Germinal center (tissue), 1 donor: ENCODE measurements around the gene ARHGAP42.
A peak's percentile ranks its signal among the peaks of the same experiment; 100 is the strongest.

Experiments used
- DNase-seq: peaks from one replicate; pipeline ENCODE4 v3.0.0; 2012; ENCODE audit warnings: mixed read lengths, low spot score

The ARHGAP42 gene

DNA sequence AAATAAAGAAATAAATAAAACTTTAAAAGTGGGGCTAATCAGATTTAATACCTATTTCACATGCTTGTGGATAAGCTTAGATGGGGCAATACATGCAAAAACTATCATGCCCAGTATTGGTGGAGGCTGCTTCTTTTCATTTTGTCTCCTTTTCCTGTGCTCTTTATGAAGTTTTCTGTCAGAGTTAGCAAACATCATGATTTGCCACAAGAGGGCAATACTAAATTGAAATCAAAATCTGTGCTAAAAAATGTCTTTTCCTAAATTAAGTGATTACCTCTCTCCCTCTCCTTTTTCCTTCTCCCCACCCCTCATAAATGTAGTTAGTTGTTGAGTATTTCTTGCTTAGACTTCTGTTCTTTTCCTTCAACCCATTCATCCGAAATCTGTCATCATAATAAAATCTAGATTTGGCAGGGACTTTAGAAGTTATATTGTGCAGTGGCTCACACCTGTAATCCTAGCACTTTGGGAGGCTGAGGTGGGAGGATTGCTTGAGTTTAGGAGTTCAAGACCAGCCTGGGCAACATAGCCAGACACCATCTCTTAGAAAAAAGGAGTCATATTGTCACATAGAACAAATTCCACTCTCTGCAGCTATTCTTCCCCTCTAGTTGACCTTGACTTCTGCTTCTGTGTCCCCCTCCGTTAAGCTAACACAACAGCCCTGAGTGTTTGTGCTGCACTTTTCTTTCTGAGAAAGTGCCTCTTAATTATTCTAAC lies 4.7 kb upstream of the ARHGAP42 start:
- peak; percentile 10 for DNase-seq

DNA sequence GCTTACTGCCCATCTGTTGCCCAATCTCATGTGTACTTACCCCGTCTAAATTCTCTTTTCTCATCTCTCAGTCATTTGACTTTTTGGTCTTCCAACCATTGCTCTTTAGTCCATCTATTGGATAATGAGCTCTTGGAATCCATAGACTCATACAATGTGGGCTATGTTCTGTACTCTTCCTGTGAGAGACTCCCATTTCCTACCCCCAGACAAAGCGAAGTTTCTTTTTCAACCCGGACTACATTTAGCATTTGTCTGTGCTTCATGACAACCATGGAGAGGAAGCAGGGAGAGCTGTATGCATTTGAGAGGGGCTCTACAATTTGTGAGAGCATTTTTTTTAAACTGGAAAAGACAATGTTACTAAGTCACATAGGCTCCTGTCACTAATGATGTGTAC lies 4.0 kb upstream of the ARHGAP42 start:
- no peak for DNase-seq

DNA sequence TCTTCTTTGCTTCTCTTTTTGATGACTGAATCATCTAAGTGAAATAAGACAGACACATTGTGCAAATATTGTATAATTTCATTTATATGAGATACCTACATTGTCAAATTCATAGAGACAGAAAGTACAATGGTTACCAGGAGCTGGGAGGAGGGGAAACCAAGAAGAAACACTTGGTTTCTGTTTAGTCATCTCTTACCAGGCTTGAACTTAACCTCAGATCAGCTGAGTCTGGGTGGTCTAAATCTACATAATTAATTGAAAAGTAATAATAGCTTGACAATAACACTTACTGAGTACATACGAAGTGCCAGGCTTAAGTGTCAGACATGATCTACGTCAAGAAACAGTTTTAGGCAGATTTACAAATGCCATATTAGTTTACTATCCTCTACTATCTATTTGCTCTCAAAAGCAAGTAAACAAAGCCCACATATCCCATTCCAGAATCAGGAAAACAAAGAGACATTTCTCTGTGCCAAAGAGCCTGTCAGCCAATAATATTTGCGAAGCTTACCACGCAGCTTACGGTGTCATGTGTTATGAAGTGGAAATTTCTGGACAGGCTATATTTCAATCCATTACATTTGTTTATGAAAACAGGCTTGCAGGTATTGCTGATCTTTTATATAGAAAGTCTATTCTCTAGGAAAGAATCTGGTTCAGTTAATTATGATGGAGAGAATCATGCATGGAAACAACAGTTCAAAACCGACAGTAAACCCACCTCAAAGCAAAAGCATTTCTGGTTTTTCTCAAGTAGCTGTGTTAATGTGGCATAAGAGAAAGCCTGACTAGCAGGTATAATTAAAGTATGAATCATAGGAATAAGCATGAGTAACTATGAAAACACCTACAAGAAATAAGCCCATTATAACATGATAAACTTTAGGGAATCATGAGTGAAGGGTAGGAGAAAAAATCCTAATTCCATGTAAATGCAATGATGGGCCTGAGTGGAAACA lies 2.7 kb upstream of the ARHGAP42 start:
- DNase-seq: no peak

DNA sequence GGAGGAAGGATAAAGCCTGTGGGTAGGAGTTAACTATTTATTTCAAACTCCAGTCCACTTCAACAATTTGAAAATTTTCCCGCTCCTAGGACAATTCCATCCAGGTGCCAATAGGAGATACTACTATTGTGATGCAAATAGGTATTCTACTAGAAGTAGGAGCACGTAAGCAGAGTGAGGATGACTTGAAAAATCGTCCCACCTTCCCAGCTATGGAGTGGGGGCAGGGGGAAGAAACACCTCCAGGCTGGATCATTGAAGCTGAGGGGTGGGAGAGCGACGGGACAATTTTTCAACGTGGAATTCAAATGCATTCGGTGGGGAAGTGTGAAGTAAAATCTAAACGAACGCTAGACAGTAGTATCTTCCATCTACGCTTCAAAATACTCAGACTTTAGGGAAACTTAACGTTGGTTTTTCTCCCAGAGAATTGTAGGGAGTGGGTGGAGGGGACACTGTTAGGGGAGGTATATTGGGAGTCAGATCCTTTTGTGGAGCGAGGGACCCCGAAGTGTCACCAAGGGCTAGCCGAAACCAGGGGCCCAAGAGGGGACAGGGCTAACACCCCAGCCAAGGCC lies 523 bp upstream of the ARHGAP42 start:
- no peak for DNase-seq

DNA sequence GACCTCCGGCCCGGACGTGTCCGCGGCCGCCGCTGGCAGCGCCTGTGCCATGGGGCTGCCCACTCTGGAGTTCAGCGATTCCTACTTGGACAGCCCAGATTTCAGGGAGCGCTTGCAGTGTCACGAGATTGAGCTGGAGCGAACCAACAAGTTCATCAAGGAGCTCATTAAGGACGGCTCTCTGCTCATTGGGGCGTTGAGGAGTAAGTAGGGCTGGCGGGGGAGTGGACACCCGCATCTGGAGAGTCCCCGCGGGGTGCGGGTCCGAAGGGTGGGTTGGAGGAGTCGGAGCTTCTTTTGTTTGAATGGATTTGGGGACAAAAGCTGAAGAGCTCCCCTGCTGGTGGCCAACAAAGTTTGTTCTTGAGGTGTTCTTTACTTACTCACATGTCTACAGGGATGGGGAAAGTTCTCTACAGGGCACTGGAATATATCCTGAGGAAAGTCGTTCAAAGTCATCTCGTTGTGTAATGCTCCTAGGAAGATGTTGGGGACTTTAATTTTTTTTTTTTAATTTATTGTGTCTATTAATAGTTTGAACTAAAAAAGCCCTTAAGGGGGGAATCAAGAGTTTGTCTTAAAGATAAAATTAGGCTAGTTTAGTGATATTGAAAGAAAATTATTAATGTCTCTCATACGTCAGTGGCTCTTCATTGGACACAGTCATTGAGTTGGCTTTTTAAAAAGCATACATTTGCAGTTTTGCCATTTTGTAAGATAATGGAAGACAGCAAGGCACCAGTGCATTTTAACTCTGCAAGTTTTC lies 725 bp downstream of the ARHGAP42 start:
- peak; percentile 53 for DNase-seq

DNA sequence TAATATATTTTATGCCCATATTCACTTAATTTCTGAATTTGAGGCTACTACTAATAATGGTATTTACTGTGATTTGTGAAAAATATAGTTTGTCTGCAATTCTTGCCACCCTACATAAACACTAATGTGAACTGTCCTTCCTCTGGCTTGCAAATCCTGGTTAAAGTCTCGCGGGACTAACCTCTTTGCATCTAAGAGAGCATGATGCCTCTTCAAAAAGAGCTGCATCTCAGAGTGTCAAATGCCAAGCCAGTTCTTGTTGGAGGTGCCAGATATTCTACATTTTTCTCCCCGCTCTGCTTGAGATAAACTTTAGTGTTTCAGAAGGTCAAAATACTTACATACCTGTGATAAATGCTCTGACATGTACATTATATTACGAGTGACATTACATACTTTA lies 2.1 kb downstream of the ARHGAP42 start:
- DNase-seq: no peak

DNA sequence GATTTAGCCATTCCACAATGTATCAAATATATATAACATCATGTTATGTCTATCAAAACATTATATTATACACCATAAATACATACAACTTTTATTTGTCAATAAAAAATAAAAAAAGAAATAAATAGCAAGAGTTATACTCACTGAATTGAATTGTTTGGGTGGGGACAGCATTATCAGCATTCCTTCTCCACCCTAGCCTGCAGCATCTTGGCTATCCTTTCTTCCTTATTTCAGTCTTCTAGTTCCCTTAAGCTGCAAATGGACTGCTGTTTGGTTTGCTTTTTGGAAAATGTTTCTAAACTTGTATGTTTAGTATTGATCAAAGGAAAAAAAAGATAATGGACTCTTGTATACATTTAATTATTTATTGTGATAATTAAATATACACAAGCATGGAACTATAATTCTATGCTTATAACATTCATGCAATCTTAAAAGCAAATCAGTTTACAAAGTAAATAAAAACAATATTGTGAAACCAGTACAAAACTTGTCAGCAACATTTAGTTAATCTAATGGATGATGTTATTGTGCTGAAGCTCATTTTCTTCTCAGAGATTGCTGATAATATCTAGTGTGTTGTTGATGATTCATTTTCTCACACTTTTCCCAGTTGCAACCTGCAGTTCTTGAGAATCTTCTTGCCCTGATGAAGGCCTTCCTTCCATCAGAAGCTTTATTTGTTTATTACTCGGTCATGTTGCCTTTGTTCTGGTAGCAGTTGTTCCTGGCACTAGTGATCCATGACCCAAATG lies 5.0 kb downstream of the ARHGAP42 start:
- no peak for DNase-seq

DNA sequence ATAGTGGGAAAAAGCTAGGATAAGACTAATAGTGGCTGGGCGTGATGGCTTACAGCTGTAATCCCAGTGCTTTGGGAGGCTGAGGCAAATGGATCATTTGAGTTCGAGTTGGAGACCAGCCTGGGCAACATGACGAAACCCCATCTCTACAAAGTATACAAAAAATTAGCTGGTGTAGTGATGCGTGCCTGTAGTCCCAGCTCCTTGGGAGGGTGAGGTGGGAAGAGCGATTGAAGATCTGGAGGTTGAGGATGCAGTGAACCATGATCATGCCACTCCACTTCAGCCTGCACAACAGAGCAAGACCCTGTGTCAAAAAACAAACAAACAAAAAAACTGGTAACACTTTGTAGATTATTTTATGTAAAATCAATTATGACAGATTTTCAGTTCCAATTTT lies 8.8 kb downstream of the ARHGAP42 start:
- DNase-seq: no peak

DNA sequence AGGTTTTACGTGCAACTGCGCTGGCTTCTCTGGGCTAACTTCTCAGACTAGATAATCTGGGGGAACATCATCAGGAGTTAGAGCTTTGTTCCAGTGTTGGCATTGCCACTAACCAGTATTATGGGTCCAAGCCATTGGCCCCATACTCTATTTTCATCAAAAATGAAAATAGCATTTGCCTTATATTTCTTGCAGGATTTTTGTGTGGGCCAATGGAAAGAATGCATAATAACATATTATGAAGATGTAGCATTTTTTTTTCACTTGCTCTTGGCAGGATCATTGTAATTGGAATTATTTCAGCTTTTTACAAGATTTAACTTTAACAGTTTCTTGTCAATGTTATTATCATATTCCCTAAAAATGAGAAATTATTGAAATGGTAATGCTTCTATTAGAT lies 16.1 kb downstream of the ARHGAP42 start:
- DNase-seq: no peak

DNA sequence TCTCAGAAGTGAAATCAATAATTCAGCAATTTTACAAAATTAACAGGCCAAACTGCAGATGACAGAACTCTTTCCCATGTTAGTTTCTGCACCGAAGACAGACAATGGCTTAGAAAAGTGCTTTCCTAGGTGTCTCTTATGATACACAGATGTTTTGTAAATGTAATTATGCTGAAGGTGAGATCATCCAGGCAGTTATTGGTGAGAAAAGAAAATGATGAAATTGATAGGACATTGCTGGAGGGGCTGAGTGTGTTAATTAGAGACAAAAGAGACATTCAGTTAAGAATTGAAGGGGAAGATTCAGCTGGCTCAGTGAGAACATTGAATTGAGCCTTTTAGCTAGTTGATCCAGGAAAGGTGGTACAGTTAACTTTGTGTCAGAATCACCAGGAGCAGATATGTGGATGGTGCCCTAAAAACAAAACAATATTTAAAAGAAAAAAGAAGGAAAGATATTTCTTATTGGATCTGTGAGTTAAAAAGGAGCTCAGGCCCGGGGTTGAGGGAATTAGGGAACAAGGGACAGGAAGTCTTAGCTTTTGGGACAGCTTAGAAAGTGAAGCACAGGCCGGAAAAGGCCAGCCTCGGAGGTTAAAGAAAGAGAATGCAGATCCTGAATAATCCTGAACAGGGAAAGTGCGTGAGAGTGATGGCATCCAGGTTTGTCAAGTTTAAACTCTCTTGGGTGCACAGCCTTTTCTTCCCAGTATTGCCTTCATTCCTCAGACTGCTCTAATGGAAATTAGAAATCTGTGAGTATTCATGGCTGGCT lies 16.9 kb downstream of the ARHGAP42 start:
- no peak for DNase-seq

DNA sequence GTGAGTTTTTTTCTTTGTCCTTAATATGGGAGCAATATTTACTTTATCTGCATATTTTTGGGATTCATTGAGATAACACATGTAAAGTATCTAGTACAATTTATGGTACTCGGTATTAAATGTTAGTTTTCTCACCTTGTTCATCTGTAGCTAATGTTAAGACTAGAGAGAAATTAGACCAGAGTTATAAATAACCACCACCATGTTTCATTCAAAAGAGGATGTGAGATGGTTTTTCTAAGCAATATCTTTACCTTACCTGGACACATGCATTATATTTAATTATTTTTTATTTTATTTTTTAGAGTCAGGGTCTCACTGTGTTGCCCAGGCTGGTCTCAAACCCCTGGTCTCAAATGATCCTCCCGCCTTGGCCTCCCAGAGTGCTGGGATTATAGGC lies 18.4 kb downstream of the ARHGAP42 start:
- DNase-seq: no peak

DNA sequence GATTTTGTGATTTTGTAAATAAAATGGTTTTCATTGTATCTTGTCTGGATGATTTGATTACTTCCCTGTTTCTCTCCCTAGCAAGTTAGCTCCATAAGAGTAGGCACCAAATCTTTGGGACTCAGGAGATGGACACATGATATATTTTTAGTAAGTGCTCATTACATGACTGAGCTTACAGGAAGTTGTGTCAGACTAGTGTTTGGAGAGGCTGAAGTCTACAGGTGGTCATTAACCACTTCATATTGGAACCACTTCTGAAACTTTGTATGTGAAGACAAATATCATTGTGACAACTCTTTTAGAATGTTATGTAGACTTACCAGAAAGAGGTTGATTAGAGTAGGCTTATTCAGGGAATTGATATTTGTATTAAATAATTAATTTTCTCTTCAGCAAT lies 19.1 kb downstream of the ARHGAP42 start:
- DNase-seq: no peak

DNA sequence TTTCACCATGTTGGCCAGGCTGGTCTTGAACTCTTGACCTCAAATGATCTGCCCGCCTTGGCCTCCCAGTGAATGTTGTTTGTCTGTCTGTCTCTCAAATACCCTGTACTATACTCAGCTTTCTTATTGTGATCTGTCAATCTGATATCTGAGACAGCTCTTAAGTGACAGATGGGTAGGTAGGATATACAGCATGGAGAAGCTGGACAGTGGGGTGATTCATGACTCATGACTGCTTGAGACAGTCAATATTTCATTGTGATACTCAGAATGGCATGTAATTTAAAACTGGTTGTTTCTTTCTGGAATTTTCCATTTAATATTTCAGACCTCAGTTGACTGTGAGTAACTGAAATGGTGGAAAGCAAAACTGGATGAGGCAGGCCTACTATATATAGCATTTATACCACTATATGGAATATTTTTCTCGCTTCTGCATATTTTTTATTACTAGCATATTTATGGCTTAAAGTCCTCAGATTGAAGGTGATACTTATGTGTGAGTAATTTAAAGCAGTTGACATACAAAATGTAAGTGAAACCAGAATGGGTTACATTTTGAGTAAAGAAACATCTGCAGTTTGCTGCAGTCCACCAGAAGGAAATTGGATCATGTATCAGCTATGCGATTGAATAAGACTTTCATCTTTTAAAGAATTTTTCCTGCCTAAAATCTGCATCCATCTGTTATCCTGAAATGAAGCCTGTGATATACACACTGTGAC lies 22.3 kb downstream of the ARHGAP42 start:
- DNase-seq: no peak

DNA sequence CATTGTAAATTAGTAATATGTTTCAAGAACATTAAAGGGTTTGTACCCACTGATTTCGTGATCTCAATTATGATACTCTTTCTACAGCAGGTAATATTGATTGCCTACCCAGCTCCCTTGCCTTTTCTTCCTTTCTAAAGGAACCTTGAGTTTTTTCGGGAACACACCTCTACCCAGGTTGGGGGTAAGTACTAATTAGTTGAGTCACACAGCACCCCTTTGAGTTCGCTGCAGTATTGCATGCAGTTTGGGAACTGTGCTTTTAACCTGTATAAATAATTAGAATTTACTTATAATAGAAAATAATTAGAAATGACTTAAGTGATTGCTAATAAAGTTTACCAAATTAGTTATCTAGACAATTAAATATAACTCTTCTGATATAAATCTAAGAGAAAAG lies 24.9 kb downstream of the ARHGAP42 start:
- DNase-seq: no peak

DNA sequence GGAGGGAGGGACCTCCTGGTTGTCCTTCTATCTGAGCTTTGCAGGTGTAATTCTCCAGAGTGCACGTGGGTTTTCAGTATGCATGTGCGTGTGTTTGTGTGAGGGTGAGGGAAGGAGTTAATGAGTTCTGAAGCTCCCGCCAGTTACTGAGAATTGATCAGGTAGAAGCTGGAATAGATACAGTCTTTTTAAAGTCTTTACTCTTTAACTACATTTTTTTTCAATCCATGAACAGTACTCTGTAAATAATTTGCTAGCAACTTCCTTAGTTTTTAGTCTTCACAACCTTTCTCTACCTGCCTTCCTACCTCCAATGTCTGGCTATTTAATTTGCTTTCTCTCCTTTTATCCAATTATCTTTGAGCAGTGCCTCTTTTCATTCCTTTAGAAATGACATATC lies 25.5 kb downstream of the ARHGAP42 start:
- no peak for DNase-seq

DNA sequence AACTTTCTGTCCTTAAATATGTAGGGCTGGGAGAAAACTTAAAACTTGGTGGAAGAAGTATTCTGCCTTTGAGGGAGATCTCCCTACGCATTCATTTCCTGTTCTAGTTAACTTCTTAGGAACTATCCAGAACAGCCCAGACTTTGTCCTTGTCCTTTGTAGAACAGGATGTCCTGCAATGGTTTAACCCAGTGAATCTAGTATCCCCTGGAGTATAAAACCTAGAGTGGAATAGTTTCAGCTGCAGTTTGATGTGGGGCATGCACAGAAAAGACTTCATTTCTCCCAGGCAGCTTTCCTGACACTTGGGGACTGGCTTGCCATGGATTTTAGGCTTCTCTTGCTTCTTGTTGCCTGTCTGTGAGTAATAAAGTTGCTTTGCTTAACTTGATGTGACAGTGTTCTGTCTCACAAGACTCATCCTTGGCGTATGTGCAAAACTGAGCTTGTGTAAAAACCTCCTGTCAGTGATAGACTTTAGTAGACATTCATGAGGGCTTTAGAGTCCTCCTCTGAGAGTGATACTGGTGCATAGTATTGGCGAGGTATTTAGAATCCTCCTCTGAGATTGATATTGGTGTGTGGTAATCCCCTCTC lies 28.2 kb downstream of the ARHGAP42 start:
- no peak for DNase-seq

DNA sequence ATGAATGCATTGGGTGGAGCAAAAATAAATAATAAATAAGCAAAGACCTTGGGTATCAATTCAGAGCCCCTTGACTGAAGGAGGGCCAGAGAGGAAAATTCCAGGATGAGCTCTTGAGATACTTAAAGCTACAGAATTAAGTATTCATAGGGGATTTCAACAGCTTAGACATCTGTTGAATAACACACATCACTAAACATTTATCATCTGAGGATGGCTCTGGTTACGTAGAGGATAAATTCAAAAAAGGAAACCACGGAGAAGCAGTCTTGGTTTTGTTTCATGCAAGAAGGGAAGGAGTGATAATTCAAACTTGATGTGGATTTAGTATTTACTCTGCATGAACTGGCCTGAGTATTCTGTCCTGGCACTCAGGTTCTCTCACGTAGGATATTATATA lies 29.8 kb downstream of the ARHGAP42 start:
- no peak for DNase-seq

DNA sequence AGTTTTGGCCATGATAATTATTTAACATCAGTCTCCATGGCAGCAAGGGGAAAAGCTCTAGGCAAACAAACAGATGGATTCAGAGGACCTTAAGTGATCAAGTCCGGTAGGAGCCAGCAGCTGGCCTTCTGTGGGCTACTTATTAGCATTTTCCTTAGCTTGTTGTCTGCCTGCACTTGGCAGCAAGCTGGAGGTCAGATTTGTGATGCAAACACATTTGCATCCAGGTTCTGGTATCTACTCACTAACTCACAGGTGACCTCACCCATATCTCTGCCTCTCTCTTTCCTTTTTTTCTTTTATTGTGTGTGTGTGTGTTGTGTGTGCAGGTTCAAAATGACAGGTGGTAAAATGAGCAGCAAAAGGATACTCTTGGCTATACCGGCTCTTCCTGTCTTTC lies 32.3 kb downstream of the ARHGAP42 start:
- no peak for DNase-seq

DNA sequence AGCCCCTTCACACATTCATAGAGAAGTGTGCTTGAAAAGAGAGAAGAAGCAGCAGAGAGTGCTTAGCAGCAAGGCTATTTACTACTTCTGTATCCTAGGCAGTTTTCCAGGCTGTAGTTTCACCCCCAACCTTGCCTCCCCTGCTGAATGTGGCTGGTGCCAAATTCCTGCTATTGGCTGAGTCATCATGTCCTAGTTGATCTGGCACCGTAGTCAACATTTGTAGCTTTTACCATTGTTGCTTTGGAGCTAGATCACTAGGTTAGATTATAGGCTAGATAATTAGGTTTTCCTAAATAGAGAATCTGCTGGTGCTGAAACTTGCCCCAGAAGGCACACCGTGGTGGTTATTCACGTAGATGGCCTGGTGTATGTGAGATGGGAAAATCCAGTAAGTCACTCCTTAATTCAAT lies 32.7 kb downstream of the ARHGAP42 start:
- DNase-seq: no peak

DNA sequence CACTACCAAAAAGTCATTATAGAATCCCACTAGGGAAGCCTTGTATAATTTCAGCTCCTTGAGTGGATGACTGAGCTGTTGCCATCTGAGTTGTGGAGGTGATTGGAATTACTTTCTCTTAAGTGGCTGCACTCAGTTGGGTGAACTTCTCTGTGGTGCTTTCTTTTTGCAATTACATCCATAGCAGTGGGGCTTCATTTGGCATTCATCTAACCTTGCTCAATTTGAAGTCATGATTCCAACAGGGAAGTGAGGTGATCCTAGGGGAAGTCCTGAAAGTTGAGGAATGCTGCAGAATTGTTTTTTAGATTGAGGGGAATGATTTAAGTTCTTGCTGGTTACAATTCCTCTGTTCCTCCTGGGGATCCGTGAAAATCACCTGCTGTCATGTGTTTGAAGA lies 39.6 kb downstream of the ARHGAP42 start:
- no peak for DNase-seq
